Calu3 (cell line): Measurements from ENCODE around the gene TBC1D9. TPM values are rescaled to one million over a fixed set of nuclear protein-coding genes. Genes with fewer than 3 reads are reported as not detected.

Source experiments
- BruUV-seq: library from RNA; stranded (reverse); fragments of 400-500 nt; replicated peaks from 2 replicates; lab custom pipeline; 2021; lab: Mats Ljungman, UMichigan
- CTCF ChIA-PET: fragments of 300-600 bp; sonication (Branson Sonifier 250); formaldehyde crosslinking; loops from one replicate; lab custom pipeline; 2022; ENCODE audit warnings: antibody characterized with exemption; lab: Charles Lee
- DNase-seq: peaks from one replicate; pipeline ENCODE4 v3.0.0; 2022
- H3K27ac Mint-ChIP-seq: one replicate; pipeline ENCODE4 v1.8.0; 2022; ENCODE audit warnings: mixed read lengths; ENCODE audit not compliant: unreplicated experiment
- H3K27me3 Mint-ChIP-seq: one replicate; pipeline ENCODE4 v1.8.0; 2022; ENCODE audit warnings: mixed read lengths; ENCODE audit not compliant: unreplicated experiment
- H3K36me3 Mint-ChIP-seq: one replicate; pipeline ENCODE4 v1.8.0; 2022; ENCODE audit warnings: mild to moderate bottlenecking, moderate library complexity, mixed read lengths; ENCODE audit not compliant: insufficient read depth, unreplicated experiment
- H3K4me1 Mint-ChIP-seq: one replicate; pipeline ENCODE4 v1.8.0; 2022; ENCODE audit warnings: mild to moderate bottlenecking, low read depth, mixed read lengths; ENCODE audit not compliant: unreplicated experiment
- H3K4me3 Mint-ChIP-seq: one replicate; pipeline ENCODE4 v1.8.0; 2022; ENCODE audit warnings: mild to moderate bottlenecking, low read depth, moderate library complexity, mixed read lengths; ENCODE audit not compliant: unreplicated experiment
- H3K9me3 Mint-ChIP-seq: one replicate; pipeline ENCODE4 v1.8.0; 2022; ENCODE audit warnings: low read depth, mixed read lengths; ENCODE audit not compliant: unreplicated experiment
- intact Hi-C: fragments of 100-400 bp; cut with micrococcal nuclease; formaldehyde crosslinking; loops from one replicate; pipeline ENCODE4 v1.10.0; 2022; ENCODE audit not compliant: unreplicated experiment
- total RNA-seq: library from RNA; stranded (reverse); gene quantifications from 2 replicates; pipeline ENCODE4 v1.2.3, GENCODE V29; 2022
- TF ChIP-seq, protein P1 (sequence below): fragments of 200-600 bp; IDR thresholded peaks from one replicate; pipeline ENCODE4 v1.8.0; 2022; ENCODE audit warnings: antibody characterized with exemption; ENCODE audit not compliant: unreplicated experiment

TBC1D9 gene
- total RNA-seq, 1 experiment from 2014 or later, result 9.4 TPM

DNA sequence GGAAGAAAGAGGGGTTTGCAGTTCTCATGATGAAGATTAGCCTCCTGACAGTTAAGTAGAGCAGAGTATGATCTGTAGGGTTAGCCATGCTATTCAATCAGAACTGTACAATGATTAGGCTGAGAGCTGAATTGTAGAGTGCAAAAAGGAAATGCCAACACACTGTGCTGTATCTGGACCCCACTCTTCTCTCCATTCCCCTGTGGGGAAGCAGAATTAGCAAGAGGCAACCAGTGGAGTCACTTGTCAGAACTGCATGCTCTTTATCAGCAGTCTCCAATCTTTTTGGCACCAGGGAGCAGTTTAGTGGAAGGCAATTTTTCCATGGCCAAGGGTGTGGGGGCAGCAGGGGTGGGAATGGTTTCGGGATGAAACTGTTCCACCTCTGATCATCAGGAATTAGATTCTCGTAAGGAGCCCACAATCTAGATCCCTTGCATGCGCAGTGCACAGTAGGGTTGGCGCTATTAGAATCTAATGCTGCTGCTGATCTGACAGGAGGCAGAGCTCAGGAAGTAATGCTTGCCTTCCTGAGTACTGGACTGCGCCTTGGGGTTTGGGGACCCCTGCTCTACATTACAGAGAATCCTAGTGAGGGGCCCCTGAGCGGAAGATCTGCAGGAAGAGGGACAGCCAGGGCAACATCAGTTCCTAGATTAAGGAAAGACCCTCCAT, 19.4 kb downstream of the TBC1D9 start:
- H3K4me3 Mint-ChIP-seq, result no peak overlapping the region
- no TSS peak for BruUV-seq
- H3K4me1 Mint-ChIP-seq, result peaks cover 20% of the 10 kb centered on the region
- H3K36me3 Mint-ChIP-seq, result no peaks in the 10 kb centered on the region
- intact Hi-C loops, result no loop called here
- H3K9me3 Mint-ChIP-seq, result peaks cover 1% of the 10 kb centered on the region
- CTCF ChIA-PET, result no interaction called here
- H3K27me3 Mint-ChIP-seq, result peaks cover 26% of the 10 kb centered on the region
- no peak for DNase-seq
- TF ChIP-seq, protein P1, sequence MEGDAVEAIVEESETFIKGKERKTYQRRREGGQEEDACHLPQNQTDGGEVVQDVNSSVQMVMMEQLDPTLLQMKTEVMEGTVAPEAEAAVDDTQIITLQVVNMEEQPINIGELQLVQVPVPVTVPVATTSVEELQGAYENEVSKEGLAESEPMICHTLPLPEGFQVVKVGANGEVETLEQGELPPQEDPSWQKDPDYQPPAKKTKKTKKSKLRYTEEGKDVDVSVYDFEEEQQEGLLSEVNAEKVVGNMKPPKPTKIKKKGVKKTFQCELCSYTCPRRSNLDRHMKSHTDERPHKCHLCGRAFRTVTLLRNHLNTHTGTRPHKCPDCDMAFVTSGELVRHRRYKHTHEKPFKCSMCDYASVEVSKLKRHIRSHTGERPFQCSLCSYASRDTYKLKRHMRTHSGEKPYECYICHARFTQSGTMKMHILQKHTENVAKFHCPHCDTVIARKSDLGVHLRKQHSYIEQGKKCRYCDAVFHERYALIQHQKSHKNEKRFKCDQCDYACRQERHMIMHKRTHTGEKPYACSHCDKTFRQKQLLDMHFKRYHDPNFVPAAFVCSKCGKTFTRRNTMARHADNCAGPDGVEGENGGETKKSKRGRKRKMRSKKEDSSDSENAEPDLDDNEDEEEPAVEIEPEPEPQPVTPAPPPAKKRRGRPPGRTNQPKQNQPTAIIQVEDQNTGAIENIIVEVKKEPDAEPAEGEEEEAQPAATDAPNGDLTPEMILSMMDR, result no peak
- H3K27ac Mint-ChIP-seq, result no peak overlapping the region

DNA sequence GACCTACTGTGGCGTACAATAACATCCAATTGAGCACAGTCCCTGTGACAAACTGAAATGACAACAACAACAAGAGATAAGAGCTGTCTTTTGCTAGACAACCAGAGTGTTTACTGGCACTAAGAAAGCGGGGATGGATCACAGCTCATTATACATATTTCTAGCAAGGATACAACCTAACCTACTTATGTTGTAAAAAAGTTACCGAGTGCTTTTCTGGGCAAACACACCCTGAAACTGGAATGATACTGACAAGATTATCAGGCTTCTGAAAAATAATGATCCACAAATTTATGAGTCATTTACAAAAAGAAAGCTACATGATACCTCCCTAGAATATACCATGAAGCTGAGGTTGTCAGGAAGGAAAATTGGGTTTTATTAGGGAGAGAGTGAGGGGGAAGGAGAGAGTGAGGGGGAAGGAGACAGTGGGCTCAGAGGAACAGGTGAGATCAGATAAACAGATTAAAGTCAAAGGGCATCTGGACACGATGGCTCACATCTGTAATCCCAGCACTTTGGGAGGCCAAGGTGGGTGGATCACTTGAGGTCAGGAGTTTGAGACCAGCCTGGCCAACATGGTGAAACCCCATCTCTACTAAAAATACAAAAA, 20.3 kb downstream of the TBC1D9 start:
- H3K4me3 Mint-ChIP-seq, result no peak overlapping the region
- no peaks in the 10 kb centered on the region for H3K36me3 Mint-ChIP-seq
- peaks cover 20% of the 10 kb centered on the region for H3K4me1 Mint-ChIP-seq
- H3K9me3 Mint-ChIP-seq, result no peaks in the 10 kb centered on the region
- no TSS peak for BruUV-seq
- intact Hi-C loops, result no loop called here
- H3K27ac Mint-ChIP-seq, result no peak overlapping the region
- TF ChIP-seq, protein P1, result no peak
- DNase-seq, result no peak
- peaks cover 26% of the 10 kb centered on the region for H3K27me3 Mint-ChIP-seq
- CTCF ChIA-PET, result interaction anchor here (0.6 kb wide), 1 partner anchor 55 kb away, joined by 3 read pairs; no protein-coding TSS in a partner anchor

DNA sequence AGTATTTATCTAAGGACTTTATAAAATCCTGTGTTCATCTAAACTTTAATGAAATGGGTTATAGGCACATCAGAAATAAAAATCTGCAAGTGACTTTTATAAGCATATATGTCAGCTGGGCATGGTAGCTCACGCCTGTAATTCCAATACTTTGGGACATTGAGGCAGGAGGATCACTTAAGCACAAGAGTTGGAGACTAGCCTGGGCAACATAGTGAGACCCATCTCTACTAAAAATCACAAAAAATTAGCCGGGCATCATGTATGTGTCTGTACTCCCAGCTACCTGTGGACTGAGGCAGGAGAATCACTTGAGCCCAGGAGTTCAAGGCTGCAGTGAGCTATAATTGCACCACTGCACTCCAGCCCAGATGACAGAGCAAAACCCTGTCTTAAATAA, 20.9 kb downstream of the TBC1D9 start:
- Mint-ChIP-seq H3K4me3 (no peak overlapping the region), H3K36me3 (no peaks in the 10 kb centered on the region), H3K4me1 (peaks cover 14% of the 10 kb centered on the region), H3K9me3 (no peaks in the 10 kb centered on the region), H3K27me3 (peaks cover 26% of the 10 kb centered on the region), H3K27ac (no peak overlapping the region)
- intact Hi-C loops, result no loop called here
- TF ChIP-seq, protein P1, result no peak
- CTCF ChIA-PET, result interaction anchor here (0.6 kb wide), 1 partner anchor 55 kb away, joined by 3 read pairs; no protein-coding TSS in a partner anchor
- no peak for DNase-seq
- BruUV-seq, result no TSS peak

DNA sequence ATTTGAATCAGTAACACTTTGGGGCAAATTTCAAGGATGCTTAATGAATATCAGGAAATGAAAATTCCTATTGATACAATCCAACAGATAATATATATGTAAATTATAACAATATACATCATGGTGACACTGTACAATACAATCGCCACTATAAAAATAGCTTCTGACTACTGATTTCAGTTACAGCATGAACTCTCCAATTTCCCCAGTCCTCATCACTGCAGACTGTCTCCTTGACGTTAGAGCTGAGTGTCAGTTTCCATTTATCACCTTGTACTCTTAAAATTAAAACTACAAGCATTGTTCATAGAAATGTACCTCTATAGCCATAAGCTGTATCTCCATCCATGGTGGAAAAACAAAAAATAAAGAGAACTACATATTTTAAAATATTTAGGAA, 23.4 kb downstream of the TBC1D9 start:
- CTCF ChIA-PET, result no interaction called here
- no TSS peak for BruUV-seq
- peaks cover 24% of the 10 kb centered on the region for H3K27me3 Mint-ChIP-seq
- TF ChIP-seq, protein P1, result no peak
- no peaks in the 10 kb centered on the region for H3K9me3 Mint-ChIP-seq
- no peak for DNase-seq
- H3K27ac Mint-ChIP-seq, result no peak overlapping the region
- no peaks in the 10 kb centered on the region for H3K36me3 Mint-ChIP-seq
- H3K4me3 Mint-ChIP-seq, result no peak overlapping the region
- intact Hi-C loops, result no loop called here
- H3K4me1 Mint-ChIP-seq, result peaks cover 10% of the 10 kb centered on the region
